HUDEP-2 (cell line): ENCODE data around the gene MTHFS.

ENCODE experiments used
- DNase-seq, 76 experiments: peaks; one replicate each; lab custom pipeline; 2025; ENCODE audit not compliant: unreplicated experiment in 76 of 76; lab: John Stamatoyannopoulos, UW

The MTHFS gene

GRCh38 chr15:79881254-79881653 is 15.6 kb downstream of the MTHFS start:
- peak in 33 of 76 experiments; percentile 1 to 83 (median 45) for DNase-seq

GRCh38 chr15:79878078-79878705 is 18.6 kb downstream of the MTHFS start:
- DNase-seq: no peak

GRCh38 chr15:79875213-79875612 is 21.6 kb downstream of the MTHFS start:
- no peak for DNase-seq

GRCh38 chr15:79874242-79874641 is 22.6 kb downstream of the MTHFS start:
- DNase-seq: no peak

- DNase-seq: no peak
Measured at GRCh38 chr15:79872358-79873017, 24.3 kb downstream of the MTHFS start.

GRCh38 chr15:79868554-79868953 is 28.3 kb downstream of the MTHFS start:
- no peak for DNase-seq

- DNase-seq: no peak
Measured at GRCh38 chr15:79863886-79864285, 32.9 kb downstream of the MTHFS start.

GRCh38 chr15:79862191-79862590 is 34.6 kb downstream of the MTHFS start:
- DNase-seq: no peak

GRCh38 chr15:79860661-79861060 is 36.2 kb downstream of the MTHFS start:
- DNase-seq: no peak

- no peak for DNase-seq
Measured at GRCh38 chr15:79858469-79858868, 38.3 kb downstream of the MTHFS start.

- DNase-seq: peak in 71 of 76 experiments; percentile 2 to 84 (median 55)
Measured at GRCh38 chr15:79853492-79854328, 43.1 kb downstream of the MTHFS start.

GRCh38 chr15:79849789-79850188 is 47.0 kb downstream of the MTHFS start:
- DNase-seq: peak in 33 of 76 experiments; percentile 1 to 43 (median 13)

GRCh38 chr15:79846539-79846938 is 50.3 kb downstream of the MTHFS start:
- DNase-seq: no peak

GRCh38 chr15:79844221-79844620 is 52.6 kb downstream of the MTHFS start:
- DNase-seq: no peak

- no peak for DNase-seq
Measured at GRCh38 chr15:79837846-79838245, 59.0 kb downstream of the MTHFS start.

GRCh38 chr15:79834495-79834894 is 62.3 kb downstream of the MTHFS start:
- DNase-seq: no peak

- no peak for DNase-seq
Measured at GRCh38 chr15:79832367-79833120, 64.3 kb downstream of the MTHFS start.

GRCh38 chr15:79831604-79832003 is 65.2 kb downstream of the MTHFS start:
- DNase-seq: no peak

- no peak for DNase-seq
Measured at GRCh38 chr15:79829950-79830349, 66.9 kb downstream of the MTHFS start.

GRCh38 chr15:79828447-79828846 is 68.4 kb downstream of the MTHFS start:
- DNase-seq: no peak

GRCh38 chr15:79826800-79827199 is 70.0 kb downstream of the MTHFS start:
- no peak for DNase-seq
